Stomach (tissue), 9 donors: ENCODE data around the gene TPTE2. TPM values are rescaled to one million over a fixed set of nuclear protein-coding genes. Genes with fewer than 3 reads are reported as not detected.

Experiments
- DNase-seq, 2 donors: peaks; one replicate each; pipeline versions ENCODE4 v3.0.0 to v3.0.0-alpha.2; 2013 to 2019
- H3K27ac ChIP-seq, 5 donors: fragments of 200-600 bp in 4 of 5; sonication (generic) in 4 of 5; one replicate each; pipeline ENCODE4 v1.5.1; 2013 to 2019; ENCODE audit warnings: mild to moderate bottlenecking in 1 of 5, moderate library complexity in 1 of 5
- H3K27me3 ChIP-seq, 3 donors: fragments of 200-600 bp; sonication (generic); one replicate each; pipeline ENCODE4 v1.5.1; 2017 to 2019; ENCODE audit warnings: mixed run types in 1 of 3
- H3K36me3 ChIP-seq, 4 donors: fragments of 200-600 bp; sonication (generic); 1 replicate in 3 of 4; 2 replicates in 1 of 4; pipeline ENCODE4 v1.5.1; 2016 to 2019
- H3K4me1 ChIP-seq, 4 donors: fragments of 200-600 bp; sonication (generic); one replicate each; pipeline ENCODE4 v1.5.1; 2016 to 2019
- H3K4me3 ChIP-seq, 4 donors: fragments of 200-600 bp; sonication (generic) in 3 of 4; one replicate each; pipeline ENCODE4 v1.5.1; 2016 to 2019; ENCODE audit warnings: mild to moderate bottlenecking in 1 of 4
- H3K9me3 ChIP-seq, 4 donors: fragments of 200-600 bp; sonication (generic); one replicate each; pipeline ENCODE4 v1.5.1; 2016 to 2019
- CTCF ChIP-seq, 7 experiments: fragments of 450-650 bp in 4 of 7; fragments of 200-600 bp in 3 of 7; sonication (generic) in 3 of 7; IDR thresholded peaks; one replicate each; pipeline ENCODE4 v1.5.1; 2016 to 2019; ENCODE audit warnings: antibody characterized with exemption in 7 of 7, control low read depth in 2 of 7, mild to moderate bottlenecking in 1 of 7
- EP300 ChIP-seq: sonication (generic); formaldehyde crosslinking; IDR thresholded peaks from one replicate; pipeline ENCODE4 v1.6.1; 2017; ENCODE audit warnings: antibody characterized with exemption
- POLR2A ChIP-seq, 4 donors: fragments of 450-650 bp; IDR thresholded peaks; one replicate each; pipeline ENCODE4 v1.6.1; 2016; ENCODE audit warnings: antibody characterized with exemption in 4 of 4, control low read depth in 2 of 4, mild to moderate bottlenecking in 1 of 4, moderate library complexity in 1 of 4
- POLR2AphosphoS5 ChIP-seq, 3 donors: sonication (generic); formaldehyde crosslinking; IDR thresholded peaks; one replicate each; pipeline ENCODE4 v1.6.1; 2016; ENCODE audit warnings: antibody characterized with exemption in 3 of 3
- WGBS, 5 donors: extraction: QIAGEN DNeasy Blood & Tissue Kit in 3 of 5; methylation state at CpG; one replicate each; pipeline versions ENCODE4 v1.1.5 to v1.1.7; 2013 to 2018; 5-methylcytosine and 5-hydroxymethylcytosine counted together
- intact Hi-C: fragments of 100-400 bp; cut with DNase I; formaldehyde crosslinking; loops from one replicate; pipeline ENCODE4 v1.15.1; 2023; ENCODE audit warnings: low total_unique reads
- polyA plus RNA-seq, 3 donors: library from polyadenylated mRNA; stranded (reverse); fragments of 200-250 nt; gene quantifications; one replicate each; pipeline ENCODE4 v1.2.3, GENCODE V29; 2013
- total RNA-seq, 5 donors: library from RNA; depleted of rRNA; stranded (reverse); fragments of >200 nt; gene quantifications; one replicate each; pipeline versions ENCODE4 v1.1.0 to v1.2.3, GENCODE V29; 2014 to 2016
- donor health status: healthy with polysubstance abuse.
- donor health status: Bipolar disorder and iron deficiency.
- donor health status: healthy.

Gene TPTE2
- total and polyA plus RNA-seq, 8 donors: 1.2 TPM; not detected in 7

- no peak overlapping the region for H3K27ac ChIP-seq
- intact Hi-C loops: no loop called here
- H3K27me3 ChIP-seq: peaks cover 0 to 31% (median 15%) of the 10 kb centered on the region in 3 donors
- H3K4me3 ChIP-seq: no peak overlapping the region
- no peaks in the 10 kb centered on the region for H3K36me3 ChIP-seq
- peaks cover 6 to 17% (median 12%) of the 10 kb centered on the region in 4 donors for H3K4me1 ChIP-seq
- TF ChIP-seq POLR2AphosphoS5 (IDR thresholded peaks at IDR 0.05) (no peak), POLR2A (IDR thresholded peaks at IDR 0.05) (no peak)
- no peak for DNase-seq
- H3K9me3 ChIP-seq: peaks cover 0 to 7% (median 0%) of the 10 kb centered on the region in 4 donors
- 90 to 96% (median 94%) methylated on average over 7 of the region's 7 CpGs for WGBS, 5 donors
These were observed 44.0 kb upstream of the TPTE2 start for GRCh38 chr13:19605161-19605955.

GRCh38 chr13:19604306-19604705, 43.0 kb upstream of the TPTE2 start:
- TF ChIP-seq POLR2A (IDR thresholded peaks at IDR 0.05): no peak
- no peak for TF ChIP-seq EP300
- no peak for TF ChIP-seq CTCF (IDR thresholded peaks at IDR 0.05)
- TF ChIP-seq POLR2AphosphoS5 (IDR thresholded peaks at IDR 0.05): no peak
- intact Hi-C loops: no loop called here
- DNase-seq: no peak
- Histone ChIP-seq H3K4me1 (peaks cover 6 to 17% (median 12%) of the 10 kb centered on the region in 4 donors), H3K27ac (no peak overlapping the region), H3K9me3 (peaks cover 0 to 7% (median 0%) of the 10 kb centered on the region in 4 donors), H3K27me3 (peaks cover 0 to 37% (median 15%) of the 10 kb centered on the region in 3 donors), H3K4me3 (no peak overlapping the region), H3K36me3 (no peaks in the 10 kb centered on the region)
- WGBS, 5 donors: 72 to 83% (median 80%) methylated on average over 6 of the region's 6 CpGs

- Histone ChIP-seq H3K36me3 (no peaks in the 10 kb centered on the region), H3K9me3 (peaks cover 0 to 7% (median 0%) of the 10 kb centered on the region in 4 donors), H3K27me3 (peaks cover 0 to 52% (median 15%) of the 10 kb centered on the region in 3 donors), H3K4me3 (peak overlapping the region; percentile 53 to 83 (median 61)), H3K4me1 (peaks cover 6 to 17% (median 12%) of the 10 kb centered on the region in 4 donors), H3K27ac (peak overlapping the region; percentile 1 to 38 (median 9))
- intact Hi-C loops: no loop called here
- TF ChIP-seq POLR2A (IDR thresholded peaks at IDR 0.05): no peak
- no peak for TF ChIP-seq POLR2AphosphoS5 (IDR thresholded peaks at IDR 0.05)
- no peak for TF ChIP-seq EP300
- TF ChIP-seq CTCF (IDR thresholded peaks at IDR 0.05): no peak
- 0 to 3% (median 2%) methylated on average over 22 to 108 of the region's 108 CpGs for WGBS, 5 donors
- DNase-seq: peak; percentile 37 to 81
These were observed 40.7 kb upstream of the TPTE2 start for GRCh38 chr13:19601749-19602725.

- peaks cover 5 to 13% (median 11%) of the 10 kb centered on the region in 4 donors for H3K4me1 ChIP-seq
- DNase-seq: no peak
- no peaks in the 10 kb centered on the region for H3K9me3 ChIP-seq
- no peak overlapping the region for H3K27ac ChIP-seq
- no peaks in the 10 kb centered on the region for H3K36me3 ChIP-seq
- no peak for TF ChIP-seq EP300
- no peak for TF ChIP-seq POLR2A (IDR thresholded peaks at IDR 0.05)
- no peak for TF ChIP-seq POLR2AphosphoS5 (IDR thresholded peaks at IDR 0.05)
- no peak for TF ChIP-seq CTCF (IDR thresholded peaks at IDR 0.05)
- H3K4me3 ChIP-seq: no peak overlapping the region
- peaks cover 0 to 36% (median 14%) of the 10 kb centered on the region in 3 donors for H3K27me3 ChIP-seq
- intact Hi-C loops: no loop called here
- WGBS, 5 donors: 77 to 88% (median 85%) methylated on average over 5 of the region's 5 CpGs
These were observed 36.2 kb upstream of the TPTE2 start for GRCh38 chr13:19597523-19597922.
